Heart left ventricle (tissue), 13 donors: ENCODE results near the gene HLF.

Source experiments
- CTCF ChIP-seq, 12 donors: fragments of 200-600 bp; sonication (generic) in 4 of 12; IDR thresholded peaks; one replicate each; pipeline versions ENCODE4 v1.5.0 to v1.8.0; 2018 to 2022; ENCODE audit warnings: antibody characterized with exemption in 12 of 12, mild to moderate bottlenecking in 5 of 12
- POLR2A ChIP-seq, 2 donors: fragments of 450-650 bp; IDR thresholded peaks; one replicate each; pipeline ENCODE4 v1.6.1; 2017; ENCODE audit warnings: antibody characterized with exemption in 2 of 2, mild to moderate bottlenecking in 2 of 2, moderate library complexity in 2 of 2
- donor health status: ischemic (EF 13 %, LVEDD 7.1; RV severe dilation, severe dysfunction).
- donor health status: DM: no; HTN: yes; CAD: no.
- donor health status: DM: no; HTN: no; CAD: no.
- donor health status: ischemic (EF 25% LVEDD 6.9; RV normal size, moderate dysfunction).
- donor health status: ischemic (EF 25% LVEDD 5.7; RV mildly dilated, moderate dysfunction).
- donor health status: ischemic (EF 35%, LVEDD 5.7; RV mildly dilated, moderate dysfunction).
- donor health status: nonischemic (EF 11% LVEDD 7.7; RV severe dilation, severe dysfunction).
- donor health status: DM: yes; HTN: yes; CAD: no.
- donor health status: PGD.
- donor health status: ischemic (EF 29% LVEDD 5.4; RV normal size, mild dysfunction).
- donor health status: nonischemic (EF 23%, LVEDD 6.1; RV moderate dilation, normal function).

GRCh38 chr17:55308613-55309391 lies 44.0 kb downstream of the HLF start:
- no peak for TF ChIP-seq CTCF (IDR thresholded peaks at IDR 0.05)
- TF ChIP-seq POLR2A (IDR thresholded peaks at IDR 0.05), result no peak
